RWPE2 (cell line): ENCODE results near the gene CFAP20.

Experiments used
- ATAC-seq: fragments of 200-7000 bp; cut with Tn5 transposase; 3 replicates; pipeline ENCODE4 v1.9.1; 2021; ENCODE audit warnings: low read depth
- DNase-seq: peaks from one replicate; pipeline ENCODE4 v3.0.0-alpha.2; 2020; ENCODE audit warnings: low spot score
- H3K27ac ChIP-seq: fragments of 450-650 bp; 2 replicates; pipeline ENCODE4 v1.5.1; 2017; ENCODE audit warnings: mild to moderate bottlenecking; ENCODE audit not compliant: poor library complexity, severe bottlenecking
- H3K27me3 ChIP-seq: fragments of 250-450 bp; sonication (Bioruptor Pico); 2 replicates; pipeline ENCODE4 v1.5.1; 2021; ENCODE audit warnings: mild to moderate bottlenecking, moderate library complexity; ENCODE audit not compliant: insufficient read depth, poor library complexity, severe bottlenecking
- H3K36me3 ChIP-seq: fragments of 250-450 bp; sonication (Bioruptor Pico); 2 replicates; pipeline ENCODE4 v1.5.1; 2020; ENCODE audit warnings: low read depth, mild to moderate bottlenecking, moderate library complexity
- H3K4me1 ChIP-seq: fragments of 250-450 bp; sonication (Bioruptor Pico); 2 replicates; pipeline ENCODE4 v1.5.1; 2021; ENCODE audit warnings: mild to moderate bottlenecking, moderate library complexity; ENCODE audit not compliant: insufficient read depth, poor library complexity, severe bottlenecking
- H3K4me3 ChIP-seq: fragments of 250-450 bp; sonication (Bioruptor Pico); 2 replicates; pipeline ENCODE4 v1.5.1; 2021; ENCODE audit warnings: mild to moderate bottlenecking, moderate library complexity; ENCODE audit not compliant: severe bottlenecking
- H3K9me3 ChIP-seq: fragments of 250-450 bp; sonication (Bioruptor Pico); 2 replicates; pipeline ENCODE4 v1.5.1; 2021; ENCODE audit warnings: mild to moderate bottlenecking, moderate library complexity; ENCODE audit not compliant: severe bottlenecking
- TF ChIP-seq, protein P1 (sequence below): fragments of 450-650 bp; IDR thresholded peaks from one replicate; pipeline ENCODE4 v1.5.1; 2017; ENCODE audit warnings: mild to moderate bottlenecking, moderate library complexity; ENCODE audit not compliant: poor library complexity, severe bottlenecking

CFAP20 gene

DNA sequence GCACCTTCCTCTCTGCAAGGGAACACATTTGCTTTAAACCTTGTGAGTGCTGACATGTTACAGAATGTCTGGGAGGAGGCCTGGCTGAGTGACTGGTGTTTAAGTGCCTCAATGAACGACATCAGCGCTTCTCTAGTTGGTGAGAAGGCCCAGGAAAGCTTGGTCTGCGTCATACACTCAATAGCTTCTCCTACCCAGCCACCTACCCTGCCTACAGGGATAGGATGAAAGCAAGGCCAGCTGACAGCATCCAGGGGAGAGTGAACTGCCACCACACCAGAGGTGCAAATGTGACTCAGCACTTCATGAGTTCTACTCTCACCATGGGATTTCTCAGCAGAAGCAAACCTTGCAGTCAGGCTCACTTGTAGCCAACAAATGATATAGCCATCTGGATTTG is 31.7 kb upstream of the CFAP20 start:
- H3K4me3 ChIP-seq: no peak overlapping the region
- no peaks in the 10 kb centered on the region for H3K9me3 ChIP-seq
- H3K4me1 ChIP-seq: no peaks in the 10 kb centered on the region
- H3K36me3 ChIP-seq: peaks cover 64% of the 10 kb centered on the region
- no peak for DNase-seq
- no peak for ATAC-seq
- H3K27me3 ChIP-seq: no peaks in the 10 kb centered on the region
- no peak overlapping the region for H3K27ac ChIP-seq
- TF ChIP-seq, protein P1, sequence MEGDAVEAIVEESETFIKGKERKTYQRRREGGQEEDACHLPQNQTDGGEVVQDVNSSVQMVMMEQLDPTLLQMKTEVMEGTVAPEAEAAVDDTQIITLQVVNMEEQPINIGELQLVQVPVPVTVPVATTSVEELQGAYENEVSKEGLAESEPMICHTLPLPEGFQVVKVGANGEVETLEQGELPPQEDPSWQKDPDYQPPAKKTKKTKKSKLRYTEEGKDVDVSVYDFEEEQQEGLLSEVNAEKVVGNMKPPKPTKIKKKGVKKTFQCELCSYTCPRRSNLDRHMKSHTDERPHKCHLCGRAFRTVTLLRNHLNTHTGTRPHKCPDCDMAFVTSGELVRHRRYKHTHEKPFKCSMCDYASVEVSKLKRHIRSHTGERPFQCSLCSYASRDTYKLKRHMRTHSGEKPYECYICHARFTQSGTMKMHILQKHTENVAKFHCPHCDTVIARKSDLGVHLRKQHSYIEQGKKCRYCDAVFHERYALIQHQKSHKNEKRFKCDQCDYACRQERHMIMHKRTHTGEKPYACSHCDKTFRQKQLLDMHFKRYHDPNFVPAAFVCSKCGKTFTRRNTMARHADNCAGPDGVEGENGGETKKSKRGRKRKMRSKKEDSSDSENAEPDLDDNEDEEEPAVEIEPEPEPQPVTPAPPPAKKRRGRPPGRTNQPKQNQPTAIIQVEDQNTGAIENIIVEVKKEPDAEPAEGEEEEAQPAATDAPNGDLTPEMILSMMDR: no peak

DNA sequence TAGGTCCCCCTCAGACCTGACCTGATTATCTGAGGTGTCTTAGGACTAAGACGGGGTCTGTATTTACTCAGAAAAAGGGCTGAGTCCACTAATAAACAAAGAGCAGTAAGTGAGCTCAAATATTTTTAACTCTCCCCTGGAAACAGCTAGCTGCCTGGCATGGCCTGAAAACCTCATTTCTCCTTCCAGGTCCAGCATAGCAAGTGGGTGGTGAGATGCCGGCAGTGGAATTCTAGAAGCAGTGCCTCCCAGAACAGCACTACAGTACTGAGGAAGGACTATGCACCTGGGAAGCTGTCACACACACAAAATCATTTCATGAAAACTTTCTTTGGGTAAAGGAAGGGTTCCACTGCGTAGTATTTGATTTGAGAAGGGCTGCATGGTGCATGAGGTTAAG is 29.5 kb upstream of the CFAP20 start:
- Histone ChIP-seq H3K4me3 (no peak overlapping the region), H3K9me3 (no peaks in the 10 kb centered on the region), H3K27me3 (no peaks in the 10 kb centered on the region), H3K4me1 (no peaks in the 10 kb centered on the region), H3K27ac (no peak overlapping the region), H3K36me3 (peaks cover 43% of the 10 kb centered on the region)
- TF ChIP-seq, protein P1: no peak
- ATAC-seq (no peak), DNase-seq (no peak)

DNA sequence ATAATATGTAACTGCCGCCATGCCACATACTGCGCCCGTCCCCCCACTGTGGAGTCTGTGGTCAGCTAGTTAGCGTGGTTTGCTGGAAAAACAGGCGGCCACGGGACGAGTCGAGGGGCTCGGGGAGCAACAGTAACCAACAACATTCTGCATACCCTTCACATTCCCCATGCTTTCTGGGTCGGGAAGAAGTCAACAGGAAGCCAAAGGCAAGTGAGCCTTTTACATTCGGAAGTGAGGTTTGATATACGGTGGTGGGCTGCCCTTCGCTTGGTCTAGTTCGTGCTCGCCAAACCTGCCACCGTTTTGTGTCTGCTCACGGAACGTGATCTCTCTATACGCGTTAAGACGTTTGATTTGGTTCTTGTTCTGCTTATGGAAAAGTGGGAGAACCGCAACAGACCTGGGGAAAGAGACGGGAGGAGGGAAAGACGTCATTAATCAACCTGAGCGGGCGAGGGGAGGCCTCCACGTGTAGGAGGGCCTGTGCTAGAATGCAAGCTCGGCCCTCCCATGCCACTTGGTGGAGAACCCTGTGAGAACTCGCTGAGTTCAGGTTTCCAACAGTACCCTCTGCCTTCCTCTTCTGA is 28.9 kb upstream of the CFAP20 start:
- no peak overlapping the region for H3K4me3 ChIP-seq
- H3K27me3 ChIP-seq: no peaks in the 10 kb centered on the region
- peaks cover 36% of the 10 kb centered on the region for H3K36me3 ChIP-seq
- TF ChIP-seq, protein P1: no peak
- ATAC-seq: no peak
- no peak overlapping the region for H3K27ac ChIP-seq
- H3K4me1 ChIP-seq: no peaks in the 10 kb centered on the region
- H3K9me3 ChIP-seq: no peaks in the 10 kb centered on the region
- DNase-seq: no peak

DNA sequence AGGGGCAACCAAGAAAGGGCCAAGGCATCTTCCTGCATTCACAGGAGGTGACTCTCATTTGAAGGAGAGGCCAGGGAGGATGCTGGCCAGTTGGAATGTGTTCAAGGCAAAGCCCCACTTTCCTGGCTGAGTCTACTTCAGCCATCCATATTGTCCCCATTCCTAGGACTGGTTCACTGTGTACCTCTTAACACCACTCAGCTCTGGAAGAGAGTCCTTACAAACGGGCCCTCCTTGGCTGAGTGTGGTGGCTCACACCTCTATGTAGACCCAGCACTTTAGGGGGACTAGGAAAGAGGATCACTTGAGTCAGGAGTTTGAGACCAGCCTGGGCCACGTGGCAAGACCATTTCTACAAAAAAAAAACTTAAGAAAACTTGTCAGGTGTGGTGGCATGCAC is 28.1 kb upstream of the CFAP20 start:
- DNase-seq (no peak), ATAC-seq (no peak)
- Histone ChIP-seq H3K27me3 (no peaks in the 10 kb centered on the region), H3K4me1 (no peaks in the 10 kb centered on the region), H3K36me3 (peaks cover 28% of the 10 kb centered on the region), H3K4me3 (no peak overlapping the region), H3K27ac (no peak overlapping the region), H3K9me3 (no peaks in the 10 kb centered on the region)
- TF ChIP-seq, protein P1: no peak

DNA sequence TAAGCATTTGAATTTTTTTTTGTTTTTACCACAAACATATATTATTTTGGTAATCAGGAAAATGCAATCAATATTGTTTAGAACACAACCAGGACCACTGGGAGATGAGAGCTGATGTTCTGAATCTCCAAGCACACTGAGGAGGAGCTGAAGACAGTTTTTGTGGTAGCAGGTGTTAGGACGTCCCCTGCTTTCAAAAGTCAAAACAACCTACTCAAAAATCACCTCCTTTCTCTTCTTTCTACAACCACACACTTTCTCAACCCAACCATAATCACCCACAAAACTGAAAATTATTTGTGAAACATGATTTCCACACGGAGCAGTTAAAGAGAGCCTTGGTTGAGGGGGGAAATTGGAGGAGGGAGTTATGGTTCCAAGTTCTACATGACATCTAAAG is 26.7 kb upstream of the CFAP20 start:
- no peak for ATAC-seq
- TF ChIP-seq, protein P1: no peak
- Histone ChIP-seq H3K36me3 (peaks cover 16% of the 10 kb centered on the region; the same call in 1 of the 2 replicates), H3K9me3 (no peaks in the 10 kb centered on the region), H3K27ac (no peak overlapping the region), H3K4me3 (no peak overlapping the region), H3K27me3 (no peaks in the 10 kb centered on the region), H3K4me1 (no peaks in the 10 kb centered on the region)
- no peak for DNase-seq
